GM12891 (cell line): ENCODE data around the gene PCED1B.

Source experiments
- POLR2A ChIP-seq: IDR thresholded peaks from 2 replicates; pipeline ENCODE4 v1.6.1; 2011; ENCODE audit warnings: low read depth, low read length, control low read depth
- POLR2AphosphoS5 ChIP-seq: IDR thresholded peaks from 2 replicates; pipeline ENCODE4 v1.6.1; 2011; ENCODE audit warnings: low read depth, low read length, control low read depth
- POU2F2 ChIP-seq: IDR thresholded peaks from 2 replicates; pipeline ENCODE4 v1.6.1; 2011; ENCODE audit warnings: low read depth, mild to moderate bottlenecking, control low read depth, low read length, moderate library complexity
- SPI1 ChIP-seq: IDR thresholded peaks from 2 replicates; pipeline ENCODE4 v1.6.1; 2011; ENCODE audit warnings: low read depth, low read length, control low read depth
- TAF1 ChIP-seq: IDR thresholded peaks from 2 replicates; pipeline ENCODE4 v1.6.1; 2011; ENCODE audit warnings: low read depth, low read length, control low read depth

DNA sequence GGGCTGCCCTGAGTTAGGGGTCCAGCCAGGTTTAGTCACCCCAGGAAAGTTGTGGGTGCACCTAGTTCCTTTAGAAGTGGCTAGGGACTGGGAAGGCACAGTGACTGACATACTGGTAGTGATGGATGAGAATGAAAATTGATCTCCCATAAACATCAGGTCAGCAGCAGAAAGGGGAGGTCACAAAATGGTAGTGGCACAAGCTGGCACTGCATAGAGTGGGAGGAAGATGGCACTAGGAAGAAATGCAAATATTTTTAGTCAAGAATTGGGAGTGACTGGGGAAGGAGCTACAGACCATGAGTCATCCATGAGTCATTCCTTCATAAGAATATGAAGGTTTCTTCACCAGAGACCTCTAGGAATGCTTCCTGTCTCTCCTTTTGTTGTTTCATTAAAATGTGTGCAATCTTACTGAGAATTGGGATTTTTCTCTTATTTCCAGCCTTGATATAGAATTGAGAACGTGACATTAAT lies 198.6 kb downstream of the PCED1B start:
- TF ChIP-seq POLR2AphosphoS5 (no peak), POLR2A (no peak), TAF1 (no peak), POU2F2 (no peak), SPI1 (no peak)
